HG02884 (cell line): Measurements from ENCODE around the gene DMRTC2.
"Not testable (repeated sequence)": the region's sequence is repeated elsewhere in the genome, so short reads cannot be mapped to it uniquely, and the experiment has no call there.

Source experiments
- ATAC-seq: cut with Tn5 transposase; IDR thresholded peaks from one replicate; pipeline ENCODE4 v1.9.1; 2021; ENCODE audit warnings: mild to moderate bottlenecking, moderate library complexity; ENCODE audit not compliant: unreplicated experiment

Gene DMRTC2

DNA sequence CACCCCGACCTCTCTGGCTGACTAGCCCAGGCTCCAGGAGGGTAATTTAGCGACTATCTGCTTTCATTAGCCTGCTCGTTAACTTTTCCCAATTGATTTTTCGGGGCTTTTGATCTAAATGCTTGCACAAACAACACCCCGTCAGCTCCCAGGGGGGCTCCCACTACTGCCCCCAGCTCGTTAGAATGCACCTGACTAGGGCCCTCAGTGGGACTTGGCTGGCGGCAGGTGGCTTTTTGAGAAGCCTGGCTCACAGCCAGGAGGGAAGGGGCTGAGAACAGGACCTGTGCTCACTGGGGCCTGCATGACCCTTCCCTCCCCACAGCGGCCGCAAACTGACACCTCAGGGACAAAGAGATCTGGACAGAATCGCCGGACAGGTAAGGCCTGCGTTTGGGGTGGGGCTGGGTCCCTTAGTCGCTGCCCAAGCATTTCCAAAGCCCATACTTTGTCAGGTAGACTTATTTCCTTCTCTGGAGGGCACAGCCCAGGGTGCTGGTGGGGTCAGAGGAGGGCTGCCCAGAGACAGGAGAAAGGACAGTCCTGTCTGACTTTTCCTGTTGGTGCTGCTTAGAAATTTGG, 24.6 kb downstream of the DMRTC2 start:
- ATAC-seq: no peak

DNA sequence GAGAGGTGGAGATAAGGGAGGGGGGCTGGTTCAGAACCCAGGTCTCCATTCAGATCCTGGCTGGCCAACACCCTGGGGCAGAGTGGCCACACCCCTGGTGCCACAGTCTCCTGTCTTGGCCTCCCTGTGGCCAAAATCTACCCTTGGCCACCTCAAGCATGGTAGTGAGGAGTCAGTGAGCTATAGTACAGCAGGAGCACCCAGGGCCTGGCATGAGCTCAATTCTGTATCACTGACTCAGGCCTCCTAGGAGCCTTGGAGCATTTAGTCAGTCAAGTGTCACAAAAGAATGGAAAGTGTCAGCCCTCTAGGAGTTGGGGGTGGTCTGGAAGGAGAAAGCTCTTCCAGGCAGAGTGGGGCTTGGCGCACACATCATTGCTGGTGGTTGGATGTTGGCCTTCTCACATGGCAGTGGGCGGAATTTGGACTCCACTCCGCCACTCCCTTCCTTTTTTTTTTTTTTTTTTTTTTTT, 25.6 kb downstream of the DMRTC2 start:
- no peak for ATAC-seq

DNA sequence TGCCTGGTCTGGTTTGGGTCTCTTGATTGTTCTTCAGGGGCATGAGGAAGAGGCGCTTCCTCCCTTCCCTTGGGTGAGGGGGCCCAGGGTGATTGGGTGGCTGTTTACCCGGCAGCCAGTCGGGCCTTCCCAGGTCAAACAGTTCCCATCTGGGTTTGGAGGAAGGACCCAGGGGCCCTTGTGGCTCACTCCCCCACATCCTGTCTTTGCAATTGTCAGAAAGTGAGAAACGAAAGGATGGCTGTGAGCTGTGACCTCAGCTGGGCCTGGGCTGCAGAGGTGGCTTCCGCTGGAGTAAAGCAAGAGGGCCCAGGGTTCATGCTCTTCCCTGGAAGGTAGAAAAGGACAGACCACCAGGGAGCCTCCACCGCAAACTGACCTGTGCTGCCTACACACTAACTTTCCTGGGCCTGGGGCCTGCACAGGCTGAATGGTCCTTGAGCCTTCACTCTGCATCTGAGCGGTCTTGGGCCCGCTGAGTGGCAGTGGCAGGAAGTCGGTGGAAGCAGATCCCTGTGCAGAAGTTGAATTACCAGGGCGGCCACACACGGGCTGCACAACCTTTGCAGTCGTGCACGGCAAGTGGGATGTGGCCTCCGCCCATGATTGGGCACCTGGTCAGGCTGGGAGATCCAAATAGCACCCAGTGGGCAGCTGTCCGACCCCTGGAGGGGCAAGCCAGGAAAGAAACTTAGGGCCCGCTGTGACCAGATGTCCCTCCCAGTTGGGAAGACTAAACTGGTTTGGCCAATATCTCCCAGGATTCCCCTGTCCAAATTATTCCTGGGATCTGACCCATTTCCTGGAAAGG, 26.9 kb downstream of the DMRTC2 start:
- ATAC-seq: no peak

DNA sequence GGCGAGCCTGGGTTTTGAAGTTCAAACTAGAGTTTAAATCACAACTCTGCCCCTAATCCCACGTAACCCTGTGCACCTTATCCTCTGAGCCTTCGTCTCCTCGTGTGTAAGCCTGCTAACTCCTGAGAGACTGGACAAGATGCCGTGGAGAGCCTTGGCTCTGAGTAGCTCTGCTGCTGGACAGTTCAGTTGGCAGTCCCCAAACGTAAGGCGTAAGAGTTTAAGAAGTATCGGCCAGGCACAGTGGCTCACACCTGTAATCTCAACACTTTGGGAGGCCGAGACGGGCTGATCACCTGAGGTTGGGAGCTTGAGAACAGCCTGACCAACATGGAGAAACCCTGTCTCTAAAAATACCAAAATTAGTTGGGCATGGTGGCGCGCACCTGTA, 27.5 kb downstream of the DMRTC2 start:
- ATAC-seq: no peak

GRCh38 chr19:41872775-41873647, 28.2 kb downstream of the DMRTC2 start:
- no peak for ATAC-seq

DNA sequence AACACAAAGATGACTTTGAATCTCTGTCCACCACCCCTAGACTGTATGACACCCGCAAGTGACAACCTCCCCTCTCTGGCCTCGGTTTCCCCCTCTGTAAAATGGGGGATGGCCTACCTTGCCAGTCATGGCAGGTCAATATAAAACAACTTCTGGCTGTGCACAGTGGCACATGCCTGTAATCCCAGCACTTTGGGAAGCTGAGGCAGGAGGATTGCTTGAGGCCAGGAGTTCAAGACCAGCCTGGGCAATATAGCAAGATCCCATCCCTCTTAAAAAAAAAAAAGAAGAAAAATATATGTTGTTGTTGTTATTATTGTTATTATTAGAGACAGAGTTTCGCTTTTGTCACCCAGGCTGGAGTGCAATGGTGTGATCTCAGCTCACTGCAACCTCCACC, 31.1 kb downstream of the DMRTC2 start:
- not testable (repeated sequence) for ATAC-seq

DNA sequence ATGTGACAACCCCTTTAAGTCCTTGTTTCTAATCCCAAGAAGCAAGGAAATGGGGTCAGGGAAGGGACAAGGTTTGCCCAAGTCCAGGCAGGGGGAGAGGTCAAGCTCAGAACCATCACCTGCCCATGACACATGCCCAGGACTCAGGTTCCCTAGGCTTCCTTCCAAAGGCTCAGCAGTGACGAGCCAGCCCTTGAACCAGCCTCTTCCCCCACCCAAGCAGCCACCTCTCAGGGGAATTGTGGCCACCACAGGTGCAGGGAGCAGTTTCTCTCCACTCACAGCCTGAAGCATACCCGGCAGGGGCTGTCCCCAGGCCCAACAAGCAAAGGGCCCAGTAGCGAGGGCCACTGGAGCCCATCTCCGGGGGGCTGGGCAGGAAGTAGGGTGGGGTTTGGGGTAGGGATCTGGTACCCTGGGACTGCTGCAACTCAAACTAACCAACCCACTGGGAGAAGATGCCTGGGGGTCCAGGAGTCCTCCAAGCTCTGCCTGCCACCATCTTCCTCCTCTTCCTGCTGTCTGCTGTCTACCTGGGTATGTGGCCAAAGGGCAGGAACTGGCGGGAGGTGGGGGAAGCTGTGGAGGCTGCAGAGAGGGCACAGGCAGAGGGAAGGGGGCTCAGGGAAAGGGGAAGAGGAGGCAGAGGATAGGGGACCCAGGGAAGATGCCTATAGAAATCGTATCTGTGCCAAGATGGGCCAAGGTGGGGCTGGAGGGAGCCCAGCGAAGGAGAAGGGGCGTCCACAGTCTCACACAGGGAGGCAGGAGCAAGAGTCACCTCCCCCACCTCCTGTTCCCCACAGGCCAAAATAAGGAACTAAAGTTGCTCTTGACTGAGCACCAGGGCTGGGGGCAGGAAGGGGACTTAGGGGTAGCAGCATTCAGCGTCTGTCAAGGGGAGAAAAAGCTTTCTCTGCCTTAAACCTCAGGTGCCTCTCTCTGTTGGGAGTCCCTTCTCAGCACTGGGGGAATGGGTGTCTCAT, 32.3 kb downstream of the DMRTC2 start, which contains the start of gene CD79A:
Gene CD79A (plus strand): TSS at position 433 of the 986 bp plus-strand sequence. CDS start 26 bp downstream, at position 459.
- peak; percentile 54 for ATAC-seq

DNA sequence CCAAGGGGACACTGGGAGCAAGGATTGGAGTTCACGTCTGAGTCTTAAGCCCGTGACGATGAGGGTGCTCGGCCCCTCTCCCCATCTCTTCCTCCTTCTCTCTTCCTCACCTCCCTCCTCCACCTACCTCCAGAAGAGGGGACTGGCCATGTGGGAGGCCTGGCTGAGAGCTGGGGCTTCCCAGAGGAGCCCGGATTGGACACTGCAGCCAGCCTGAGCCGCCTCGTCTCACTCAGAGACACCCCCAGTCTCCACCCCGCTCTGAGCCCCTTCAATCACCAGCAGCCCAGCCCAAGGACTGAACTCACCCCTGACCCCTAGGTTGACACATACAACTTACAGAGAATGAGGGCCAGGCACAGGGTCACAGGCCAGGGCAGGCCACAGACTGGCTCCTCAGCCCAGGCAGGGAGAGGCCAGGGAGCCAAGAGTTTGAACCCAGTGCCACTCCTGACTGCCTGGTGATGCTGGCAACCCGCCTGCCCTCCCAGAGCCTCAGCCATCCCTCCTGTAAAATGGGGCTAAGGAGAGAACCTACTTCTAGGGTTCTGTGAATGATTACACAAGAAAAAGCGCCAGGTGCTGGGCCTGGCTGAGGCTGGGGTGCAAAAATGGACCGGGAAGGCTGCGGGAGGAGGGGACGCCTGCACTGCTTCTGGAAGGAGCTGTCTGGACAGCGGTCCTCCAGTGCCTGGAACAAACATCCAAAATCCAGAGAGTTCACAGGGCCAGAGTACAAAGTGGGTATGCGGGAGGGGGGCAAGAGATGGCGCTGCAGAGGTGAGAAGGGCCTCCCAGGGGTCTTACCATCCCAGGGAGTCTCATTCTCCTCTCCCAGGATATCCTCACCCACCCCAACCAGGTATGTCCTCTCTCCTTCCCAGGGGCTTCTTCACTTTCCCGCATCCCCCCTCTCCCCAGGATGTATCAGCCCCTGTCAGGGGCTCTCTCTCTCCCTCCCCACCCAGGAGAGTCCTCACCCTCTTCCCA, 33.4 kb downstream of the DMRTC2 start:
- no peak for ATAC-seq

GRCh38 chr19:41879080-41879479, 34.2 kb downstream of the DMRTC2 start:
- no peak for ATAC-seq

DNA sequence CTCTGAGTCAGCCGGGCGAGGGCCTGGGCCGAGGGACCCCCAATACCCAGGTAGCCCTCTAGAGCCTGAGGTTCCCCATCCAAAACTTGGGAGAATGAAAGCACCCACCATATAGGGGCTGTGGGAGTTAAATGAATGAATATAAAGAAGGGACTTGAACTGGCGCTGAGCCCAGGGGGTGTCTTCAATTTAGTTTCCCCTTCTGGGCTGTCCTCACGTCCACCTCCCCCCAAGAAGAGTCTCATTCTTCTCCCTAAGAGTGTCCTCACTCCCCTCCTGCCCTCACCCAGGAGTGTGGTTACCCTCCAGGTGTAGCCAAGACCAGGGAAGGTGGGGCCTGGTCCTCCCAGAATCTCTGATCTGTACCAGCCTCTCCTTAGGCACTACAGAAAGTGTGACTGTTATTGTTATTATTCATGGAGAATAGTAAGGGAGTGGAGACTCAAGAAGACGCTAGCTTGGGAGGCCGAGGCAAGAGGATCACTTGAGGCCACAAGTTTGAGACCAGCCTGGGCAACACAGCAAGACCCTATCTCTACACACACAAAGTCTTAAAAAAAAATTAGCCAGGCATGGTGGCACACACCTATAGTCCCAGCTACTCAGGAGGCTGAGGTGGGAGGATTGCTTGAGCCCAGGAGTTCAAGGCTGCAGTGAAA, 35.0 kb downstream of the DMRTC2 start:
- ATAC-seq: no peak

DNA sequence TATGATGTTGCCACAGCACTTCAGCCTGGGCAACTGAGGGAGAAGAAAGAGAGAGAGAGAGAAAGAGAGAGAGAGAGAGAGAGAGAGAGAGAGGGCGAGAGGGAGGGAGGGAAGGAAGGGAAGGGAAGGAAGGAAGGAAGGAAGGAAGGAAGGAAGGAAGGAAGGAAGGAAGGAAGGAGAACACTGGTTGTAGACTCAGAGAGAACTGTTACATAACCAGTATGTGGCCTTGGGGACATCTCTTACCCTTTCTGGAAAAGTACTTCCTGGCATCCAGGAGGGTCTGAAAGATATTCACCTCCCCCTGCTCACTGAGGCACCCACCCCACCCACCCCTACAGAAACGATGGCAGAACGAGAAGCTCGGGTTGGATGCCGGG, 35.5 kb downstream of the DMRTC2 start:
- no peak for ATAC-seq

GRCh38 chr19:41882568-41883462, 38.0 kb downstream of the DMRTC2 start, which contains the start of gene ARHGEF1:
TSS of gene ARHGEF1 (plus strand) at chr19:41883184. CDS start at chr19:41888083, 4,899 bp downstream.
- ATAC-seq: no peak

- no peak for ATAC-seq
Observed at GRCh38 chr19:41883463-41883820, 38.6 kb downstream of the DMRTC2 start.

- ATAC-seq: peak; percentile 67
Observed at GRCh38 chr19:41883821-41884733, 39.2 kb downstream of the DMRTC2 start.

- ATAC-seq: no peak
Observed at GRCh38 chr19:41886761-41887710, 42.2 kb downstream of the DMRTC2 start.
